PC-9 (cell line): ENCODE results near the gene RANBP3L.

Experiments
- EZH2 ChIP-seq: fragments of 200-600 bp; sonication (generic); IDR thresholded peaks from 2 replicates; pipeline ENCODE4 v1.8.0; 2017; ENCODE audit warnings: antibody characterized with exemption, low read depth
- TF ChIP-seq, protein P1 (sequence below): fragments of 200-600 bp; sonication (generic); conservative IDR thresholded peaks from 2 replicates; pipeline ENCODE4 v1.6.1; 2017; ENCODE audit warnings: mixed run types, antibody characterized with exemption, mild to moderate bottlenecking, moderate library complexity

DNA sequence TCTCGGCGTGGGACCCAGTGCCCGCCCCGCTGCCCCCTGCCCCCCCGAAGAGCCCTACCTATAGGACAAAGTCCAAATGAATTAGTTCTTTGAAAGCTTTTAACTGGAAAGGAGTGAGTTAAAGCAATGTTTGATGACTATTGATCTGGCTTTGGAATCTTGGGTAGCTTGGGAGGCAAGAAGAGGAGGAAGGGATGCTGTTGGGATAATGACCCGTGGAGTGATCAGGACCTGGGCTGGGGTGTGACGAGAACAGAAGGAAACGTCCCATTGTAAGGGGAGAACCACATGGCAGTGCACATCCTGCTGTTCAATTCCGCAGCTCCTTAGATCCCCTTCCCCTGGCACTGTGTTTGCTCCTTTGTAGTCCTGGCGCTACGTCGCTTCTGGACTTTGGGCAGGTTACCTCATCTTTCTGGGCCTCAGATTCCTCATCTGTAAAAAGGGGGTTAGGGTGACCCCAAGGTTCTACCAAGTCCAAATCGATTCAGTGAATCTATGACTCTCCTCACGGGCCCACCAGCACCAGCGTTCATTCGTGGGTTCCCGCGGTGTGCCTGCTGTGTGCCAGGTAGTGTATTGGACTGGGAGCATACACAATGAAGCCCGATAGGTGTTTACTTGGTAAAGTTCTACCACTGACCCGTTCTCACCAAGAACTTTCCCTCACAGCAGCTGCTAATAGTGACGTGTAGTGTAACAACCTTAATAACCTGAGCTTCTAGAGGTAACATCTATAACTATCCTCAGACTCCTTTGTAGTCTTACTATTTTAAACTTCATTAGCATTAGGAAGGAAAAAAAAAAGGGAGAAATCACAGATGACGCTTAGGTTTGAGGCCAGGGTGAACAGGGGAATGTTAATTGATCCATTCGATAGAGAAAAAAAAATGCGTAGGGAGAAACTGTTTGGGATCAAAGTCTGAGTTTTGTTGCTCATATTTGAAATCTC lies 58.9 kb downstream of the RANBP3L start:
- no peak for TF ChIP-seq EZH2
- TF ChIP-seq, protein P1, sequence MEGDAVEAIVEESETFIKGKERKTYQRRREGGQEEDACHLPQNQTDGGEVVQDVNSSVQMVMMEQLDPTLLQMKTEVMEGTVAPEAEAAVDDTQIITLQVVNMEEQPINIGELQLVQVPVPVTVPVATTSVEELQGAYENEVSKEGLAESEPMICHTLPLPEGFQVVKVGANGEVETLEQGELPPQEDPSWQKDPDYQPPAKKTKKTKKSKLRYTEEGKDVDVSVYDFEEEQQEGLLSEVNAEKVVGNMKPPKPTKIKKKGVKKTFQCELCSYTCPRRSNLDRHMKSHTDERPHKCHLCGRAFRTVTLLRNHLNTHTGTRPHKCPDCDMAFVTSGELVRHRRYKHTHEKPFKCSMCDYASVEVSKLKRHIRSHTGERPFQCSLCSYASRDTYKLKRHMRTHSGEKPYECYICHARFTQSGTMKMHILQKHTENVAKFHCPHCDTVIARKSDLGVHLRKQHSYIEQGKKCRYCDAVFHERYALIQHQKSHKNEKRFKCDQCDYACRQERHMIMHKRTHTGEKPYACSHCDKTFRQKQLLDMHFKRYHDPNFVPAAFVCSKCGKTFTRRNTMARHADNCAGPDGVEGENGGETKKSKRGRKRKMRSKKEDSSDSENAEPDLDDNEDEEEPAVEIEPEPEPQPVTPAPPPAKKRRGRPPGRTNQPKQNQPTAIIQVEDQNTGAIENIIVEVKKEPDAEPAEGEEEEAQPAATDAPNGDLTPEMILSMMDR: no peak
